CD14-positive monocyte (primary cell): ENCODE data around the gene IFFO2. TPM values are rescaled to one million over a fixed set of nuclear protein-coding genes. Genes with fewer than 3 reads are reported as not detected.

Source experiments
- DNase-seq, 3 donors: peaks; one replicate each; pipeline ENCODE4 v3.0.0-alpha.2; 2011 to 2022
- H2AFZ ChIP-seq: 2 replicates; pipeline ENCODE4 v1.6.0; 2012; ENCODE audit warnings: mild to moderate bottlenecking, low read depth, low read length, inconsistent platforms; ENCODE audit not compliant: insufficient read depth, poor library complexity, severe bottlenecking
- H3K27ac ChIP-seq, 2 donors: 1 replicate in 1 of 2; 2 replicates in 1 of 2; pipeline ENCODE4 v1.5.1; 2012 to 2013; ENCODE audit warnings: low read length in 2 of 2, control low read depth in 1 of 2, inconsistent platforms in 1 of 2, low read depth in 1 of 2, mild to moderate bottlenecking in 1 of 2
- H3K27me3 ChIP-seq, 2 donors: one replicate each; pipeline versions ENCODE4 v1.6.0 to v1.6.1; 2011 to 2013; ENCODE audit warnings: low read length in 2 of 2; ENCODE audit not compliant: control insufficient read depth in 2 of 2, insufficient read depth in 2 of 2
- H3K36me3 ChIP-seq, 2 donors: replicated peaks in 1 of 2; 1 replicate in 1 of 2; 2 replicates in 1 of 2; pipeline versions ENCODE4 v1.5.1 to v1.6.1; 2012 to 2013; ENCODE audit warnings: low read length in 2 of 2, control low read depth in 1 of 2, inconsistent platforms in 1 of 2, mild to moderate bottlenecking in 1 of 2; ENCODE audit not compliant: insufficient read depth in 2 of 2, control insufficient read depth in 1 of 2
- H3K4me1 ChIP-seq, 2 donors: 1 replicate in 1 of 2; 2 replicates in 1 of 2; pipeline versions ENCODE4 v1.5.1 to v1.6.1; 2012 to 2013; ENCODE audit warnings: low read length in 2 of 2, control low read depth in 1 of 2, inconsistent platforms in 1 of 2, mild to moderate bottlenecking in 1 of 2, moderate library complexity in 1 of 2; ENCODE audit not compliant: insufficient read depth in 2 of 2, control insufficient read depth in 1 of 2
- H3K4me2 ChIP-seq: replicated peaks from 2 replicates; pipeline ENCODE3; 2012; ENCODE audit warnings: low read length, moderate library complexity, mild to moderate bottlenecking; ENCODE audit not compliant: poor library complexity, severe bottlenecking; ENCODE audit errors: extremely low read depth
- H3K4me3 ChIP-seq, 3 experiments: fragments of 200-600 bp in 1 of 3; sonication (generic) in 1 of 3; replicated peaks in 1 of 3; 1 replicate in 2 of 3; 2 replicates in 1 of 3; pipeline ENCODE4 v1.5.1; 2011 to 2013; ENCODE audit warnings: low read length in 3 of 3, mild to moderate bottlenecking in 3 of 3, control low read depth in 2 of 3, low read depth in 2 of 3, inconsistent platforms in 1 of 3, moderate library complexity in 1 of 3
- H3K79me2 ChIP-seq: 2 replicates; pipeline ENCODE4 v1.6.0; 2012; ENCODE audit warnings: mild to moderate bottlenecking, control low read depth, inconsistent platforms, low read length, moderate library complexity; ENCODE audit not compliant: insufficient read depth
- H3K9ac ChIP-seq: 2 replicates; pipeline ENCODE4 v1.6.0; 2017; ENCODE audit warnings: low read length, mild to moderate bottlenecking; ENCODE audit not compliant: insufficient read depth, poor library complexity, severe bottlenecking
- H3K9me3 ChIP-seq, 2 donors: replicated peaks in 1 of 2; 1 replicate in 1 of 2; 2 replicates in 1 of 2; pipeline versions ENCODE4 v1.5.1 to v1.6.1; 2012 to 2013; ENCODE audit warnings: low read length in 2 of 2, control low read depth in 1 of 2; ENCODE audit not compliant: control insufficient read depth in 1 of 2, insufficient read depth in 1 of 2
- H4K20me1 ChIP-seq: 2 replicates; pipeline ENCODE4 v1.6.0; 2012; ENCODE audit warnings: mild to moderate bottlenecking, low read length, control low read depth, moderate library complexity; ENCODE audit not compliant: insufficient read depth
- H3K27ac Mint-ChIP-seq, 7 donors: one replicate each; pipeline ENCODE4 v1.8.0; 2020; ENCODE audit warnings: mild to moderate bottlenecking in 7 of 7, mixed read lengths in 7 of 7, moderate library complexity in 6 of 7, inconsistent platforms in 2 of 7
- H3K27me3 Mint-ChIP-seq, 3 donors: one replicate each; pipeline ENCODE4 v1.8.0; 2021 to 2022; ENCODE audit warnings: low read depth in 3 of 3, mild to moderate bottlenecking in 3 of 3, mixed read lengths in 3 of 3, moderate library complexity in 3 of 3, inconsistent platforms in 1 of 3
- H3K36me3 Mint-ChIP-seq, 2 donors: one replicate each; pipeline ENCODE4 v1.8.0; 2020; ENCODE audit warnings: mixed read lengths in 2 of 2, inconsistent platforms in 1 of 2, mild to moderate bottlenecking in 1 of 2
- H3K4me1 Mint-ChIP-seq: one replicate; pipeline ENCODE4 v1.8.0; 2020; ENCODE audit warnings: mild to moderate bottlenecking, mixed read lengths
- H3K4me3 Mint-ChIP-seq, 2 donors: one replicate each; pipeline ENCODE4 v1.8.0; 2020; ENCODE audit warnings: mild to moderate bottlenecking in 2 of 2, mixed read lengths in 2 of 2, moderate library complexity in 1 of 2
- H3K9me3 Mint-ChIP-seq, 7 donors: one replicate each; pipeline ENCODE4 v1.8.0; 2020 to 2022; ENCODE audit warnings: mixed read lengths in 7 of 7, mild to moderate bottlenecking in 6 of 7, moderate library complexity in 6 of 7, inconsistent platforms in 2 of 7
- WGBS: methylation state at CpG from one replicate; pipeline ENCODE4 v1.1.5; 2013; ENCODE audit warnings: missing lambda C conversion rate; ENCODE audit not compliant: insufficient coverage; 5-methylcytosine and 5-hydroxymethylcytosine counted together
- intact Hi-C, 2 donors: fragments of 100-400 bp; cut with micrococcal nuclease; formaldehyde crosslinking; loops; one replicate each; pipeline versions ENCODE4 v1.15.0 to v1.15.1; 2023
- polyA plus RNA-seq, 3 donors: library from polyadenylated mRNA; depleted of rRNA in 1 of 3; unstranded in 2 of 3; stranded (reverse) in 1 of 3; fragments of 300-500 nt in 2 of 3; fragments of >200 nt in 1 of 3; fragmentation: Illumina TruSeq in 2 of 3; gene quantifications; 1 replicate in 2 of 3; 2 replicates in 1 of 3; pipeline ENCODE4 v1.2.3, GENCODE V29; 2012 to 2021
- TF ChIP-seq, protein P1 (sequence below): fragments of 200-600 bp; IDR thresholded peaks from one replicate; pipeline ENCODE4 v1.8.0; 2022; ENCODE audit warnings: antibody characterized with exemption, mild to moderate bottlenecking

Gene IFFO2
- polyA plus RNA-seq, 3 donors = 0.78 to 17.5 (median 0.94) TPM

DNA sequence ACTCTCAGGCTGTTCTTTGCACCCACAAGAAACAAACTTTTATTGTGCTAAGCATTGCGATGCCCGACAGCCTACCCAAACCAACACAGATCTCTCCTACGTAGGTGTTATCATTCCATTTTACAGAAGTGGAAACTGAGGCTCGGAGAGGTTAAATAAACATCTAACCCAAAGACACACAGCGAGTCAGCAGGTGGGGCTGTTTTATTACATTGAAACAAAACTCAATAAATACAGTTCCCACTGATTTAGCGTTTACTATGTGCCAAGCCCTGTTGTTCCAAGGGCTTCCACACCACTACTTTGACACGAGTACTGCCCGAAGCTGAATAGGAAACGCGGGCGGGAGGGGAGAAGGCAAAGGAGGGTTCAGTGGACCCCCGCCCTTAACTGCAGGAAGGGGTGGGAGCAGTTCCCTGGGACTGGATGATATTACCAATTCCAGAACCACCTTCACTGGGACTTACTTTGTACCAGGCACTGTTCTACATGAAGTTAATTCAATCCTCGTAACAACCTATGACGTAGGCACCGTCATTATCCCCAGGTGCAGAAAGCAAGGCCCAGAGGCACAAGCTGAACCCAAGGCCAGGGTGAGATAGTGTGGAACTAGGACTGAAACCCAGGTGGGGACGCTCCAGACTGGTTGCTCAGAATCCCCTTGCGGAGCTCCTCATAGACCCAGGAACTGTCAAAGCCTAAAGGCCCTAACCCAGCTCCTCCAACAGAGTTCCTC lies 34.8 kb downstream of the IFFO2 start:
- no peaks in the 10 kb centered on the region for H3K9me3 ChIP-seq
- H3K4me2 ChIP-seq = peak overlapping the region; percentile 42
- peaks cover 37% of the 10 kb centered on the region for H4K20me1 ChIP-seq
- Mint-ChIP-seq H3K27me3 (peaks cover 0 to 2% (median 2%) of the 10 kb centered on the region in 3 donors), H3K9me3 (peaks cover 0 to 6% (median 0%) of the 10 kb centered on the region in 7 donors), H3K4me3 (peak overlapping the region in 1 of 2 donors; percentile 70), H3K4me1 (peaks cover 48% of the 10 kb centered on the region), H3K36me3 (peaks cover 11 to 26% of the 10 kb centered on the region in 2 donors), H3K27ac (peak overlapping the region in 2 of 7 donors; percentile 75 to 85)
- H3K27ac ChIP-seq = no peak overlapping the region
- H3K9ac ChIP-seq = no peak overlapping the region
- H3K27me3 ChIP-seq = no peaks in the 10 kb centered on the region
- DNase-seq = no peak
- H3K79me2 ChIP-seq = peaks cover 5% of the 10 kb centered on the region
- TF ChIP-seq, protein P1, sequence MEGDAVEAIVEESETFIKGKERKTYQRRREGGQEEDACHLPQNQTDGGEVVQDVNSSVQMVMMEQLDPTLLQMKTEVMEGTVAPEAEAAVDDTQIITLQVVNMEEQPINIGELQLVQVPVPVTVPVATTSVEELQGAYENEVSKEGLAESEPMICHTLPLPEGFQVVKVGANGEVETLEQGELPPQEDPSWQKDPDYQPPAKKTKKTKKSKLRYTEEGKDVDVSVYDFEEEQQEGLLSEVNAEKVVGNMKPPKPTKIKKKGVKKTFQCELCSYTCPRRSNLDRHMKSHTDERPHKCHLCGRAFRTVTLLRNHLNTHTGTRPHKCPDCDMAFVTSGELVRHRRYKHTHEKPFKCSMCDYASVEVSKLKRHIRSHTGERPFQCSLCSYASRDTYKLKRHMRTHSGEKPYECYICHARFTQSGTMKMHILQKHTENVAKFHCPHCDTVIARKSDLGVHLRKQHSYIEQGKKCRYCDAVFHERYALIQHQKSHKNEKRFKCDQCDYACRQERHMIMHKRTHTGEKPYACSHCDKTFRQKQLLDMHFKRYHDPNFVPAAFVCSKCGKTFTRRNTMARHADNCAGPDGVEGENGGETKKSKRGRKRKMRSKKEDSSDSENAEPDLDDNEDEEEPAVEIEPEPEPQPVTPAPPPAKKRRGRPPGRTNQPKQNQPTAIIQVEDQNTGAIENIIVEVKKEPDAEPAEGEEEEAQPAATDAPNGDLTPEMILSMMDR = no peak
- WGBS = 90% methylated on average over 7 of the region's 17 CpGs
- no peak overlapping the region for H2AFZ ChIP-seq
- peak overlapping the region in 1 of 3 experiments; percentile 65 for H3K4me3 ChIP-seq
- peaks cover 0 to 30% of the 10 kb centered on the region in 2 donors for H3K36me3 ChIP-seq
- intact Hi-C loops = no loop called here
- peaks cover 48 to 50% of the 10 kb centered on the region in 2 donors for H3K4me1 ChIP-seq

DNA sequence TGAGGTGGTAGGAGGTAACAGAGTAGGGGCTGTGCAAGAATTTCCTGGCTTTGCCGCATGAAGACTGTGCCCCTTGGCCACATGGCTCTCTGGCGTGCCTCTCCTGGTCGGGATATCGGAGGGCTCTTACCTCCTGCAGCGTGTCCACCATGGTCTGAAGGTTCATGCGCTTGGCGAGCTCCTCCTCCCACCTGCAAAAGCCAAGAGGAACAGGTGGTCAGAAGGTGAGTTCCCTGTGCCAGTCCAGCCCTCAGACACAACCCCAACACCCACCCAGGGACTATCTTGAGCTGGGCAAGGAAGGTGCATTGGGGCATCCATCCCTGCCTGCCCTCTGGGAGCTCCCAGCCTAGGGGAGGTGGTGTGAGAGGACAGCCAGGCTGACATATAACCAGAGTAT lies 35.5 kb downstream of the IFFO2 start:
- no peak overlapping the region for H2AFZ ChIP-seq
- peaks cover 0 to 36% of the 10 kb centered on the region in 2 donors for H3K36me3 ChIP-seq
- peaks cover 37% of the 10 kb centered on the region for H4K20me1 ChIP-seq
- no peak for DNase-seq
- 97% methylated on average over 7 of the region's 7 CpGs for WGBS
- H3K27ac ChIP-seq = no peak overlapping the region
- intact Hi-C loops = no loop called here
- H3K4me2 ChIP-seq = no peak overlapping the region
- peaks cover 0 to 2% (median 2%) of the 10 kb centered on the region in 3 donors for H3K27me3 Mint-ChIP-seq
- TF ChIP-seq, protein P1 = no peak
- no peak overlapping the region for H3K4me3 ChIP-seq
- H3K4me1 ChIP-seq = peaks cover 42% of the 10 kb centered on the region in 2 donors
- H3K27ac Mint-ChIP-seq = no peak overlapping the region
- peaks cover 41% of the 10 kb centered on the region for H3K4me1 Mint-ChIP-seq
- peaks cover 0 to 6% (median 0%) of the 10 kb centered on the region in 7 donors for H3K9me3 Mint-ChIP-seq
- H3K36me3 Mint-ChIP-seq = peaks cover 16 to 33% of the 10 kb centered on the region in 2 donors
- H3K79me2 ChIP-seq = peaks cover under 1% of the 10 kb centered on the region
- H3K9ac ChIP-seq = no peak overlapping the region
- H3K27me3 ChIP-seq = no peaks in the 10 kb centered on the region
- H3K4me3 Mint-ChIP-seq = no peak overlapping the region
- H3K9me3 ChIP-seq = no peaks in the 10 kb centered on the region
